ENCODE data around the gene LAMA3.

The LAMA3 gene

DNA sequence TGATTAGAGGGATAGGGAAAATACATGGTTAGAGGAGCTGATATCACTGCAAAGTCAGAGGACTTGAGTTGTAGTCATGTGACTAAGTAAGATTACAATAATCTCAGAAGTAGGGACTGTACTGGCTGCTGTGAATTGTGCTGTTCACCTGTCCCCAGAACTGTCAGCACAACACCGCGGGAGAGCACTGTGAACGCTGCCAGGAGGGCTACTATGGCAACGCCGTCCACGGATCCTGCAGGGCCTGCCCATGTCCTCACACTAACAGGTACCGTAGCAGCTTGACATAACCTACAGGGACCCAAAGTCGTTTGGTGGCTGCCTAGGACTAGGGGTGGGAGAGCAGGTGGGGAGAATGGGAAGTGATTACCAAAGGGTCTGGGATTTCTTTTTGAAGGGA is 192.5 kb downstream of the LAMA3 start:
- H3K9me3 ChIP-seq (replicated peaks in 1 of 11), result peaks cover 0 to 5% (median 0%) of the 10 kb centered on the region in 11 experiments; a peak in 2 of 22 replicates
- TF ChIP-seq Cebpa-rat (IDR thresholded peaks at IDR 0.05), result no peak
- no peaks in the 10 kb centered on the region for H4K20me1 ChIP-seq
- no peak overlapping the region for H3K9ac ChIP-seq
- no peak overlapping the region for H3K4me3 ChIP-seq
- H3K36me3 ChIP-seq, result peaks cover 0 to 3% (median 0%) of the 10 kb centered on the region in 11 experiments; a peak in 3 of 22 replicates
- peak overlapping the region in 1 of 11 experiments; percentile 7; a peak in 1 of 22 replicates for H3K4me2 ChIP-seq
- H3K4me1 ChIP-seq, result peaks cover 22 to 46% (median 32%) of the 10 kb centered on the region in 10 experiments; a peak in 19 of 20 replicates
- no peak overlapping the region for H3K27ac ChIP-seq
- H3K27me3 ChIP-seq, result no peaks in the 10 kb centered on the region

DNA sequence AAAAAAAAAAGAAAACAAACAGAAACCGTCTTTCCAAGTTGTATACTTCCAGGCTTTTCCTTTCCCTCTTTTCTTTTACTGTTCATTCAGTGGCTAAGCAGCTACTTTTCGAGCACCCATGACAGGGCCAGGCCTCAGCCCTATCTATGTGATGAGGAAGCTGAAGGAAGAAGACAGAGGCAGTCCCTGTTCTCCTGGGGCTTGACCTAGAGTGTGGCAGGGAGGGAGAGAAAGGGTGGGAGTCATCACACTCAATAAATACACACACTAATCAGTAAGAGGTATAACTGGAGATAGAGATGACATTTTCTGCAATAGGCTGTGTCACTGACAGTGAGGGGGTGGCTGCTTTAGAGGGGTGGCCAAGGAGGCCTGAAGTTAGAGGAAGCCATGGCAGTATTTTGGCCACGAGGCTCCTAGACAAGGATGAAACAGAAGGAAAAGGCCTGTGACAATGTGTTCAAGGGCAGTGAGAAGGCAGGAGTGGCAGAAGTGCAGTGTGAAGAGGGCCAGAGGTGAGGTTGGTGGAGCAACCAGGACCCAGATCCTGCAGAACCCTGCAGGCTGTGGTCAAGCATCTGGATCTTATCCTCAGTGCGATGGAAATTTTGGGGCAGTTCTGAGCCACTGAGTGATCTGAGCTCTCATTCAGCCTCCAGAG is 193.5 kb downstream of the LAMA3 start:
- Histone ChIP-seq H3K36me3 (no peaks in the 10 kb centered on the region; a peak in 1 of 22 replicates), H3K4me2 (peak overlapping the region in 10 of 11 experiments; percentile 4 to 44 (median 28); a peak in 15 of 22 replicates), H3K4me3 (no peak overlapping the region), H3K9me3 (replicated peaks in 1 of 11) (peaks cover 0 to 5% (median 0%) of the 10 kb centered on the region in 11 experiments; a peak in 3 of 22 replicates), H3K27ac (peak overlapping the region in 4 of 11 experiments; percentile 11 to 44 (median 26); a peak in 5 of 22 replicates), H3K9ac (no peak overlapping the region), H3K4me1 (peaks cover 22 to 55% (median 38%) of the 10 kb centered on the region in 10 experiments; a peak in 19 of 20 replicates), H3K27me3 (no peaks in the 10 kb centered on the region), H4K20me1 (no peaks in the 10 kb centered on the region)
- no peak for TF ChIP-seq Cebpa-rat (IDR thresholded peaks at IDR 0.05)

- Histone ChIP-seq H4K20me1 (no peaks in the 10 kb centered on the region), H3K27ac (peak overlapping the region in 5 of 11 experiments; percentile 11 to 44 (median 15); a peak in 6 of 22 replicates), H3K4me2 (peak overlapping the region; percentile 3 to 44 (median 28); a peak in 20 of 22 replicates), H3K27me3 (no peaks in the 10 kb centered on the region), H3K4me3 (no peak overlapping the region), H3K9me3 (replicated peaks in 1 of 11) (peaks cover 0 to 9% (median 4%) of the 10 kb centered on the region in 11 experiments; a peak in 9 of 22 replicates), H3K4me1 (peaks cover 22 to 50% (median 36%) of the 10 kb centered on the region in 10 experiments; a peak in 19 of 20 replicates), H3K9ac (no peak overlapping the region), H3K36me3 (no peaks in the 10 kb centered on the region; a peak in 1 of 22 replicates)
- TF ChIP-seq Cebpa-rat (IDR thresholded peaks at IDR 0.05), result no peak
Observed at GRCh38 chr18:23883277-23883790, 194.1 kb downstream of the LAMA3 start.

- no peaks in the 10 kb centered on the region; a peak in 1 of 22 replicates for H3K36me3 ChIP-seq
- no peak overlapping the region for H3K9ac ChIP-seq
- H3K27ac ChIP-seq, result peak overlapping the region in 1 of 11 experiments; percentile 2; a peak in 1 of 22 replicates
- H3K9me3 ChIP-seq (replicated peaks in 1 of 11), result peaks cover 0 to 14% (median 6%) of the 10 kb centered on the region in 11 experiments; a peak in 10 of 22 replicates
- H3K4me2 ChIP-seq, result no peak overlapping the region; a peak in 1 of 22 replicates
- TF ChIP-seq Cebpa-rat (IDR thresholded peaks at IDR 0.05), result no peak
- H3K27me3 ChIP-seq, result no peaks in the 10 kb centered on the region
- no peak overlapping the region for H3K4me3 ChIP-seq
- no peaks in the 10 kb centered on the region for H4K20me1 ChIP-seq
- H3K4me1 ChIP-seq, result peaks cover 22 to 46% (median 32%) of the 10 kb centered on the region in 10 experiments; a peak in 19 of 20 replicates
Observed at GRCh38 chr18:23884681-23885375, 195.6 kb downstream of the LAMA3 start.

GRCh38 chr18:23885750-23886149 is 196.5 kb downstream of the LAMA3 start:
- TF ChIP-seq Cebpa-rat (IDR thresholded peaks at IDR 0.05), result no peak
- peaks cover 0 to 14% (median 6%) of the 10 kb centered on the region in 11 experiments; a peak in 10 of 22 replicates for H3K9me3 ChIP-seq (replicated peaks in 1 of 11)
- H3K4me3 ChIP-seq, result no peak overlapping the region
- H3K27me3 ChIP-seq, result no peaks in the 10 kb centered on the region
- H4K20me1 ChIP-seq, result no peaks in the 10 kb centered on the region
- H3K4me1 ChIP-seq, result peaks cover 22 to 46% (median 32%) of the 10 kb centered on the region in 10 experiments; a peak in 19 of 20 replicates
- H3K9ac ChIP-seq, result no peak overlapping the region
- H3K36me3 ChIP-seq, result no peaks in the 10 kb centered on the region; a peak in 1 of 22 replicates
- H3K4me2 ChIP-seq, result peak overlapping the region in 2 of 11 experiments; percentile 10 to 18; a peak in 1 of 22 replicates
- H3K27ac ChIP-seq, result no peak overlapping the region

DNA sequence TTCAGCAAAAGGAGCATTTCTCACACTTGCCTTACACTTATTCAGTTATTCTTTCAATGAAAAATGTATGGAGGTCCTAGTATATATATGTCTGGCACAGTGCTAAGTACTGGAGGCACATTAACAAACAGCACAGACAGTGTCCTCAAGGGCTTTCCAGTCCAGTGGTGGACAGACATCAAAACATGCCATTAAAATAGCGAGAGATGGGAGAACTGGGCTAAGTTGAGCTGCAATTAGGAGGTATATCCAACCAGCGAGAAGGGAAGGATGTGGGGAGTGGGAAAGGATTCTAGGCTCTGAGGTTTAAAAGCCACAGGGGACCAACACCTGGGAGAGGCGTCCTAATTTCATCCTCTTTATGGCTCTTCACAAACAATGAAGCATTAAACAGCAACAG is 197.8 kb downstream of the LAMA3 start:
- Histone ChIP-seq H3K36me3 (no peaks in the 10 kb centered on the region; a peak in 1 of 22 replicates), H3K4me3 (no peak overlapping the region), H3K27me3 (no peaks in the 10 kb centered on the region), H3K4me1 (peaks cover 22 to 38% (median 29%) of the 10 kb centered on the region in 10 experiments; a peak in 19 of 20 replicates), H3K9ac (no peak overlapping the region), H4K20me1 (no peaks in the 10 kb centered on the region), H3K4me2 (peak overlapping the region in 10 of 11 experiments; percentile 10 to 56 (median 37); a peak in 17 of 22 replicates), H3K9me3 (replicated peaks in 1 of 11) (peaks cover 0 to 14% (median 6%) of the 10 kb centered on the region in 11 experiments; a peak in 10 of 22 replicates), H3K27ac (no peak overlapping the region)
- no peak for TF ChIP-seq Cebpa-rat (IDR thresholded peaks at IDR 0.05)

GRCh38 chr18:23887493-23887892 is 198.2 kb downstream of the LAMA3 start:
- peak overlapping the region in 10 of 11 experiments; percentile 10 to 56 (median 42); a peak in 17 of 22 replicates for H3K4me2 ChIP-seq
- H3K27me3 ChIP-seq, result no peaks in the 10 kb centered on the region
- no peak overlapping the region for H3K4me3 ChIP-seq
- H3K36me3 ChIP-seq, result no peaks in the 10 kb centered on the region; a peak in 1 of 22 replicates
- H3K27ac ChIP-seq, result peak overlapping the region in 2 of 11 experiments; percentile 2 to 9; a peak in 2 of 22 replicates
- no peaks in the 10 kb centered on the region for H4K20me1 ChIP-seq
- no peak overlapping the region for H3K9ac ChIP-seq
- H3K4me1 ChIP-seq, result peaks cover 22 to 38% (median 29%) of the 10 kb centered on the region in 10 experiments; a peak in 19 of 20 replicates
- H3K9me3 ChIP-seq (replicated peaks in 1 of 11), result peaks cover 0 to 14% (median 6%) of the 10 kb centered on the region in 11 experiments; a peak in 10 of 22 replicates
- TF ChIP-seq Cebpa-rat (IDR thresholded peaks at IDR 0.05), result no peak

GRCh38 chr18:23888881-23889280 is 199.6 kb downstream of the LAMA3 start:
- TF ChIP-seq Cebpa-rat (IDR thresholded peaks at IDR 0.05), result no peak
- H3K36me3 ChIP-seq, result no peaks in the 10 kb centered on the region; a peak in 1 of 22 replicates
- peaks cover 0 to 14% (median 6%) of the 10 kb centered on the region in 11 experiments; a peak in 10 of 22 replicates for H3K9me3 ChIP-seq (replicated peaks in 1 of 11)
- H3K4me3 ChIP-seq, result no peak overlapping the region
- no peaks in the 10 kb centered on the region for H4K20me1 ChIP-seq
- no peak overlapping the region for H3K4me2 ChIP-seq
- no peaks in the 10 kb centered on the region for H3K27me3 ChIP-seq
- no peak overlapping the region for H3K27ac ChIP-seq
- no peak overlapping the region for H3K9ac ChIP-seq
- H3K4me1 ChIP-seq, result peaks cover 11 to 24% (median 16%) of the 10 kb centered on the region in 10 experiments; a peak in 19 of 20 replicates

All from BLaER1 treated with 17β-estradiol and CSF1 and Interleukin-3, amounts not matched to agents 10 nM and 100 nM (cell line).